ENCODE results near the gene STOML1.
"Not testable (repeated sequence)": the region's sequence is repeated elsewhere in the genome, so short reads cannot be mapped to it uniquely, and the experiment has no call there.

The STOML1 gene

DNA sequence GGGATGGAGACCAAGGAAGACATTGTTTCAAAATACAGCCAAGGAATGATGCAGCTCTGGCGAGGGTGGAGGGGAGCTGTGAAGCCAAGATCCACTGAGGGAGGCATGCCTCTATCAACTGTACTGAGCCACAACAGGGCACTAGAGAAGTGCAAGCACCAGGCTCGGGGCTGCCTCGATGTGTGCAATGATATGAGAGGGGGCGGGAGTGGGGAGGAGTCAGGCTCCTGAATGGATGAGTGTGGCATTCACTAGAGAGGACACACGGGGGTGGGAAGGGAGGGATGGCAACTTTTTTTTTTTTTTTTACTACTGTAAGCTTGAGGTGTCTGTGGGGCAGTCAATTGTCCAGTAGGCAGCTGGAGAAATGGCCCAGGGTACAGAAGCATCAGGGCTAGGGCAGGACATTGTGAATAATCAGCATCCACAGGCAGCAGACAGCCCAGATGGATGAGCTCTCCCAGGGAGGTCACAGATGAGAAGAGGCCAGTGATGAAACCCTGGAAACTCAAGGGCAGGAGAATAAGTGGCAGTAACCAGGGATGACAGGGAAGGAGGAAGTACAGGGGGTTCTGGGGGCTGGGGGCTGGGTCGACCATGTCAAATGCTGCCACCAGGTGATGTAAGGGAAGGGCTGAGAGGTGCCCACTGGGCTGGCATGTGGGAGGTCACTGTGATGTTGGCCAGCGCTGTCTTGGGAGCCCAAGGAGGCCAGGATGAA lies 5.9 kb downstream of the STOML1 start:
- no peak for DNase-seq

DNA sequence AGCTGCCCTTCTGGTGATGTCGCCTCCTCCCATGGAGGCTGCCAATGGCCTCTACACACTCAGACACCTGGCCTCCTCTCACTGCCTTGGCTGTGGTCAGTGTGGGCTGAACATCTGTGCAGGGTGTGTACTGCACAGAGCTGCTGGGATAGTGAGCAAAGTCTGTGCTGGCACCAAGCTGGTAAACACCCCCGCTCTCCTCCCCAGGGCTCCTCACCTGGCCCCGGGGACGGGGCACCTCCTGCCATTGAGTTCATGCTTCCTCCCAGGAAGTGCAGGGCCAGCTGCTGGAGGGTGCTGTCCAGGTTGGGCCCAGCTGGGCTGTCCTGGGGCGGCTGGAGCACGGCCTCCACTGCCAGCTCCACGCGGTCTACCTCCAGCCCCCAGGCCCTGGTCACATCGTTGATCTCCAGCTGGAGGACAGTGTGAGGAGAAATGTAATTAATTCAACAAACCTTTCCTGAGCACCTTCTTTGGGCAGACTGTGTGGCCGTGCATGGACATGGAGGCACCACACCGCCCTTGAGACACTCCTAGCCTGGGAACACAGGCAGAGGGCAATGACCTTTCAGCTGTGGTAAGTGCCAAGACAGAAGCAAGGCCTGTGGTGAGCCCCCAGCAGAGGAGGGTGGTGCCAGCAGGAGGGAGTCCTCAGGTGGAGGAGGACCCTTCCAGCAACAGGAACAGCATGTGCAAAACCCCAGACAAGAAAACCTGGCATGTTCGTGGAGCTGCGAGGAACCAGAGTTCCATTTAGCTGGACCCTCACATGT lies 6.8 kb downstream of the STOML1 start:
- no peak for DNase-seq

DNA sequence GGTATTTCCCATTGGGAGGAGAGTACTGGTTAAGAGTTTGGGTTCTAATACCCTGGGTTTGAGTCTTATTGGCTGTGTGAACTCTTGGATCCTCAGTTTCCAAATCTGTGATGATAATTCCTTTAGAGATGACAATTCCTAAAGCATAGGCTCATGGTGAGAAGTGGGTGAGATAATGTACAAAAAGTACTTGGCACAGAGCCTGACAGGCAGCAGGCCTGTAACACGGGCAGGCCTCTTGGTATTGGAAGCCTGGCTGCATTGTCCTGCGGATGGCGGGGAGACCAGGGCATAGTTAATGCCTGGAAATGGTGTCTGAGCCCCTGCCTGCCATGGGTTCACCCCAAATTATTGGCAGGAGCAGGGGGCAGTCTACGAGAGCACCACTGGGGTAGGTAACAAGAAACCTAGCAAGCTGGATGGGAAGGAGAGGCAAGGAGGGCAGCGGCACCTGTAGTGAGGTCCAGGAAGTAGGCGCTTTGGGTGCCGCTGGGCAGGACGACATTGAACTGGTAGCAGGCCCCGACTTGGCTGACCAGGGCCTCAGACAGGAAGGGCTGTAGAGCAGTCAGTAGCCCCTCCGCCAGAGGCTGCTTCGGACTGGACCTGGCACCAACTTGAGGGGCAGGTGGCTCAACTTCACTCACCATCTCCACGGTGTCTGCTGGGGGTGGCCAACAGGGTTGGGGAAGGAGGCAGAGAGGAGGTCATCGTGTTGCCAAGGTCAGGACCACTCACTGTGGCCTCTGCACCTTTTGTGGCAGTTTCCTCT lies 7.7 kb downstream of the STOML1 start:
- no peak for DNase-seq

GRCh38 chr15:73983773-73984172 lies 8.3 kb downstream of the STOML1 start:
- no peak for DNase-seq

- no peak for DNase-seq
Observed at GRCh38 chr15:73983211-73983727, 8.8 kb downstream of the STOML1 start.

DNA sequence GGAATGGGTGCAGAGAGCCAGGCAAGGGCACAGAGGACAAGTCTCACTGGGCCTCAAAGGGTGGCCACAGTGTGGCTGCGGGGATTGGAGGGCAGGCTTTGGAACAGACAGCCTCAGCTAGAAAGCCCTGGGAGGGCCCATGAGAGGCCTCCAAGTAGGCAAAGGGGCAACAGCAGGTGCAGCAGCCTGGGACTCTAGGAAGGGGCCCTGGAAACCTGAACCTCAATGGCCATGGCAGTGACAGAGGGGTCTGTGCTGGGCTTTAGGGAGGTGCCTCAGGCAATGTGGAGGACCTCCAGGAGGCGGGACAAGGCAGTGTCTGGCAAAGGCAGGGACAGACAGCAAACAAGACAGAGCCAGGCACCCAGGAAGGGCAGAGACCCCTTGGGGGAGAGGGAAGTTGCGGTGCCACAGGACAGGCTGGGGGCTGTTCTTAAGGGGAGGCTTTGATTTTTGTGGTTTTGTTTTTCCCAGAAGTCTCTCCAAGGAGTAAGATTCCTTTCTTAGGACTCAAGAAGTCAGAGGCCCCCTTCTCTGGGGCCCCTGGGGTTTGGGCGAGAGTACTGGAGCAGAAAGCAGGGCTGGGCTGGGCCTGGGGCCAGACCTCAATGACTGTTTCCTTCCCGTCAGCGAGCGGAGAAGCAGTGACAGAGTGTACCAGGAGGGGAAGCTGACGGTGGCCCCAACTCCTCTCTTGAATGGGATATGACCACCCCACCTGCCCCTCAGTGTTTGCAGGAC lies 9.7 kb downstream of the STOML1 start:
- no peak for DNase-seq

GRCh38 chr15:73981761-73982221 lies 10.3 kb downstream of the STOML1 start:
- no peak for DNase-seq

DNA sequence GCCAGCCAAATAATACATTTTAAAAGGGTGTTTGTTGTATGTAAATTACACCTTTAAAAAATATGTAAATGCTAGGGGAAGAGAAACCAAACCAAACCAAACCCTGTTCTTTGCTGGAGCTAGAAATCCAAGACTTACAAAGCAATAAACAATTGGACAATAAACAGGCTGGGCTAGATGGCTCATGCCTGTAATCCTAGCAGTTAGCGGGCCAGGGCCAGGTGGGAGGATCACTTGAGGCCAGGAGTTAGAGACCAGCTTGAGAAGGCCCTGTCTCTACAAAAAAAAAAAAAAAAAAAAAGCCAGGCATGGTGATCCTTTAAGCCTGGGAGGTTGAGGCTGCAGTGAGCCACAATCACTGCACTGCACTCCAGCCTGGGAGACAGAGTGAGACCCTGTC lies 12.5 kb downstream of the STOML1 start:
- DNase-seq = no peak

GRCh38 chr15:73978896-73979295 lies 13.2 kb downstream of the STOML1 start:
- no peak for DNase-seq

DNA sequence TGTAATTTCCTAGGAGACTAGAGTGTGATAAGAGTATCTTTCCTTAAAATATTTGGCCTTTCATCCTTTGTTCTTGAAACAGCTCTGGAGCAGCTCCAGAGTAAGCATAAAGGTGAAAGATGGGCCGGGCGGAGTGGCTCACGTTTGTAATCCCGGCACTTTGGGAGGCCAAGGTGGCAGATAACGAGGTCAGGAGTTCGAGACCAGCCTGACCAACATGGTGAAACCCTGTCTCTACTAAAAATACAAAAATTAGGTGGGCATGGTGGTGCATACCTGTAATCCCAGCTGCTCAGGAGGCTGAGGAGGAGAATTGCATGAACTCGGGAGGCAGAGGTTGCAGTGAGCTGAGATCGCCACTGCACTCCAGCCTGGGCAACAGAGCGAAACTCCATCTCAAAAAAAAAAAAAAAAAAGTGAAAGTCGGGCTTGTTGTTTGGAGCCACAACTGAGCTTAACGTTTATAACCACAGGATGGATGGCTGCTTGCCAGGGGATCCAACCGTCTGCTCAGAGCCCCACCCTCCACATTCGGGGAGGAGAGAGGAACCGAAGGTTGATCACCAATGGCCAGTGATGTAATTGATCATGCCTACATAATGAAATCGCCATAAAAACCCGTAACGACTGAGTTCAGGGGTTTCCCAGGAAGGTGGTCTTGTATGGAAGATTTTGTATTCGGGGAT lies 16.5 kb downstream of the STOML1 start:
- peak; percentile 50 for DNase-seq

GRCh38 chr15:73973683-73974200 lies 18.4 kb downstream of the STOML1 start:
- DNase-seq = not testable (repeated sequence)

- DNase-seq = peak; percentile 73
Observed at GRCh38 chr15:73972984-73973682, 19.0 kb downstream of the STOML1 start.

DNA sequence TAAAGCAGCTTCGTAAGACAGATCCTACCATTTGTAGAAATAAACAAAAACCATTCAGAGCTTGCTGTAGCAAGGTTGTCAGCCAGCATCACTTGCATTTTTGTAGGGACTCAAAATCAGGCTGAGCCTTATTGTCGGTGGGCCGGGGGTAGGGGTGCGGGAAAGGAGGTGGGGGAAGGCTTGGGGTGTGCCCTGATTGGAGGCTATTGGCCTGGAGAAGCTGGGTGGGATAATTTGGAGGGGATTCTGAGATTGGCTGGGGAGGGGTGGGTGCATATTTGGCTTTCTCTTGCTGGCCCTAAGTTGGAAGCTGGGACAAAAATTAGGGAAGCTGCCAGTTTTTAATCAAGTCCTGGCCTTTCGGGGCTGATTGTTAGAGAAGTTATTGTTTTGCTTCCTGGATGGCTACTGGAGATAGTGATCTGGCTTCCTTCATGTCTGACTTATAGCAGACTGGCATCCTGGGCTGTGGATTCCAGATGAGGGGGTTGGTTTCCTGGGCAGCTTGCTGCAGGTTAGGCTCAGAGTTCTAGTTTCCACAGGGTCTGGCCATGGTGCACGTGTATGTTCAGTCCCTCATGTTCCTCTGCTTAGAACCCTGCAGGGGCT lies 22.8 kb downstream of the STOML1 start:
- no peak for DNase-seq

- no peak for DNase-seq
Observed at GRCh38 chr15:73968461-73968860, 23.6 kb downstream of the STOML1 start.

DNA sequence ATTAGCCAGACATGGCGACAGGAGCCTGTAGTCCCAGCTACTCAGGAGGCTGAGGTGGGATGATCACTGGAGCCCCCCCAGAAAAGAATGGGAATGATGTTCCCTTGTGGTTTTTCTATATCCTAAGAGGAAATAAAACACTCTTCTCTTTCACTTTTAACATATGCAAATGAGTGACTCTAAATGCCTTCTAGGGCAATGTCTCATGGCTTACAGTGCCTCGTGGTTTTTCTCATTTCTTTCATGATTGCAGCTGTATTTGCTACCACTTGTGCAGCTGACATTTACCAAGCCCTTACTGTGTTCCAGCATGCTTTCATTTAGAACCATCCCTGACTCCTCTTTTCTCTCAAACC lies 26.4 kb downstream of the STOML1 start:
- peak; percentile 43 for DNase-seq

DNA sequence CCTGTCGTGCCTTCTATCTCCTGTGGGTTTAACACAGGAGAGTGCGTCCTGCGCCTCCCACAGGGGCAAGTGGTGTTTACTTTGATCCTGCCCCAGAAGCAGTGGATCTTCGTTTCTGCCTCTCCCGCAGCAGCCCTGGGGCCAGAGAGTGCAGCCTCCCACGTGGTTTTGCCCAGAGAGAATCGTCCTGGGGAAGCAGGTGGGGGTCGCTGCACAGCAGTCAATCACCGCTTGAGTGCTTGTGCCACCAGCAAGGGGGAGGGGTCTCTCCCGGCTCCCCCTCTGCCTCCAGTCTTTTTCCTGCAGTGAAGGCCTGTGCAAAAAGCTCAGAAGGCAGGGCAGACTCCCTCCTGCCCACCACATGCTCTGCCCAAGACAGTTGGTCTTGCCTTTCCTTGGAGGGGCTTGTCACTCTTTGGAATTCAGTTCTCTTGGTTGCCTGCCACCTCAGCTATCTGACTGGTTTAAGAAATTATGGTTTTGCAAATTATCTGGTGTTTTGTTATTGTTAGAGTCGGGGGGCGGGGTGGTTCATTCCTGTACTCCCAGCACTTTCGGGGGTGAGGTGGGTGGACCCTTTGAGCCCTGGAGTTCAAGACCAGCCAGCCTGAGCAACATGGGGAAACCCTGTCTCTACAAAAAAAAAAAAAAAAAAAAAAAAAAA lies 26.9 kb downstream of the STOML1 start:
- DNase-seq = no peak

- peak; percentile 84 for DNase-seq
Observed at GRCh38 chr15:73964736-73965093, 27.4 kb downstream of the STOML1 start.

DNA sequence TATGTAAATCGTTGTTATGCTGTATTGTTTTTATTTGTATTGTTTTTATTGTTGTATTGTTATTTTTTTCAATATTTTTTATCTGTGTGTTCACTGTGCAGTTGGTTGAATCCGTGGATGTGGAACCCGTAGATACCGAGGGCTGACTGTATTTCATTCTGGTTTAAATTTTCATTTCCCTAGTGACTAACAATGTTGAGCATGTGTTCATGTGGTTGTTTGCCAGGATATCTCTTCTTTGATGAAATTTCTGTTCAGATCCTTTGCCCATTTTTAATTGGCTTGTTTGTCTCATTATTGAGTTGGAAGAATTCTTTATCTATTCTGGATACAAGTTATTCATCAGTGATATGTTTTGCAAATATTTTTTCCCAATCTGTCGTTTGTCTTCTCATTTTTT lies 29.7 kb downstream of the STOML1 start:
- DNase-seq = no peak

- not testable (repeated sequence) for DNase-seq
Observed at GRCh38 chr15:73960472-73961070, 31.5 kb downstream of the STOML1 start.

- DNase-seq = no peak
Observed at GRCh38 chr15:73959801-73960200, 32.3 kb downstream of the STOML1 start.
